ENCODE results near the gene ABHD18.
"Not testable (repeated sequence)": the region's sequence is repeated elsewhere in the genome, so short reads cannot be mapped to it uniquely, and the experiment has no call there.

ABHD18 gene

DNA sequence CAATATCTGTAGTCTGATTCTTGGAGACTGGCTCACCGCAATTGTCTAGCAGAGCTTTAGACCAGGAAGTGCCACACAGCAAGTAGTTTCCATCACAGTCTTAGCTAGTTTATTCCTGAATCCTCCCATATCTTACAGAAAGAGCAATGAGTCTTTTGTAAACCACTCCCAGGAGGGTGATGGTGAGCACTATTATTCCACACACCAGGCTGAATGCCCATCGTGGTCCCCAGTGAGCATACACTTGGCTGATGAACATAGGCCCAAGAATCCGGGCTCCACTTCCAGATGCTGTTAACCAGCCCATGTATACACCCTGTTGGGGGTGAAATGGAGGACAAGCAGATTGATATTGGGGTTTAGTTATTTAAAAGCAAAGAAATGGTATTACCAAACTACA, 44.7 kb upstream of the ABHD18 start:
- H3F3A ChIP-seq (ENCODE audit: insufficient read depth) = no peaks in the 10 kb centered on the region

DNA sequence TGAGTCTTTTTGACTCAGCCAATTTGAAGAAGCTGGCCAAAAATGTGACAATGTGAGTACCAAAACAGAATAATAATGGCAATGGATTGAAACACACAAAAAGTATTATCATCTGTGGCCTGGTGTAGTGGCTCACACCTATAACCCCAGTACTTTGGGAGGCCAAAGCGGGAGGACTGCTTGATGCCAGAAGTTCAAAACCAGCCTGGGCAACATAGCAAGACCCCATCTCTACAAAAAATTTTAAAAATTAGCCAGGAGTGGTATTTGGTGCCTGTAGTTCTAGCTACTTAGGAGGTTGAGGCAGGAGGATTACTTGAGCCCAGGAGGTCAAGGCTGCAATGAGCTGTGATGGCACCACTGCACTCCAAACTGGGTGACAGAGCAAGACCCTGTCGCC, 43.0 kb upstream of the ABHD18 start:
- Histone ChIP-seq H3K9ac (ENCODE audit: low read length) (no peak overlapping the region), H3K4me2 (ENCODE audit: low read depth, low read length, poor library complexity, severe bottlenecking) (no peak overlapping the region), H2AFZ (ENCODE audit: low read depth, low read length, severe bottlenecking) (no peak overlapping the region), H3K79me2 (ENCODE audit: insufficient read depth, low read length) (no peaks in the 10 kb centered on the region), H3K4me3 (ENCODE audit: insufficient read depth, low read length, poor library complexity, severe bottlenecking) (no peak overlapping the region), H4K20me1 (ENCODE audit: low read depth, low read length) (no peaks in the 10 kb centered on the region), H3K9me3 (ENCODE audit: insufficient read depth, low read length) (no peaks in the 10 kb centered on the region), H3K36me3 (ENCODE audit: low read length) (no peaks in the 10 kb centered on the region), H3K9me2 (replicated peaks; ENCODE audit: insufficient read depth, low read length) (no peaks in the 10 kb centered on the region), H3K27me3 (ENCODE audit: low read length) (no peaks in the 10 kb centered on the region), H3K27ac (ENCODE audit: low read depth, low read length) (no peak overlapping the region), H3F3A (ENCODE audit: insufficient read depth) (no peaks in the 10 kb centered on the region)
- TF ChIP-seq, protein P1, sequence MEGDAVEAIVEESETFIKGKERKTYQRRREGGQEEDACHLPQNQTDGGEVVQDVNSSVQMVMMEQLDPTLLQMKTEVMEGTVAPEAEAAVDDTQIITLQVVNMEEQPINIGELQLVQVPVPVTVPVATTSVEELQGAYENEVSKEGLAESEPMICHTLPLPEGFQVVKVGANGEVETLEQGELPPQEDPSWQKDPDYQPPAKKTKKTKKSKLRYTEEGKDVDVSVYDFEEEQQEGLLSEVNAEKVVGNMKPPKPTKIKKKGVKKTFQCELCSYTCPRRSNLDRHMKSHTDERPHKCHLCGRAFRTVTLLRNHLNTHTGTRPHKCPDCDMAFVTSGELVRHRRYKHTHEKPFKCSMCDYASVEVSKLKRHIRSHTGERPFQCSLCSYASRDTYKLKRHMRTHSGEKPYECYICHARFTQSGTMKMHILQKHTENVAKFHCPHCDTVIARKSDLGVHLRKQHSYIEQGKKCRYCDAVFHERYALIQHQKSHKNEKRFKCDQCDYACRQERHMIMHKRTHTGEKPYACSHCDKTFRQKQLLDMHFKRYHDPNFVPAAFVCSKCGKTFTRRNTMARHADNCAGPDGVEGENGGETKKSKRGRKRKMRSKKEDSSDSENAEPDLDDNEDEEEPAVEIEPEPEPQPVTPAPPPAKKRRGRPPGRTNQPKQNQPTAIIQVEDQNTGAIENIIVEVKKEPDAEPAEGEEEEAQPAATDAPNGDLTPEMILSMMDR (IDR thresholded peaks at IDR 0.05; ENCODE audit: insufficient read depth, low read length, poor library complexity, severe bottlenecking) = no peak
- TF ChIP-seq EZH2phosphoT487 (conservative IDR thresholded peaks at IDR 0.05; ENCODE audit: low read length) = no peak

More for the DNA sequence above, 44.7 kb upstream of the ABHD18 start:
- Histone ChIP-seq H3K9me3 (ENCODE audit: insufficient read depth, low read length) (no peaks in the 10 kb centered on the region), H3K9ac (ENCODE audit: low read length) (no peak overlapping the region), H4K20me1 (ENCODE audit: low read depth, low read length) (no peaks in the 10 kb centered on the region), H3K9me2 (replicated peaks; ENCODE audit: insufficient read depth, low read length) (no peaks in the 10 kb centered on the region), H3K27ac (ENCODE audit: low read depth, low read length) (no peak overlapping the region), H3K79me2 (ENCODE audit: insufficient read depth, low read length) (no peaks in the 10 kb centered on the region), H3K4me2 (ENCODE audit: low read depth, low read length, poor library complexity, severe bottlenecking) (no peak overlapping the region), H2AFZ (ENCODE audit: low read depth, low read length, severe bottlenecking) (no peak overlapping the region), H3K36me3 (ENCODE audit: low read length) (no peaks in the 10 kb centered on the region), H3K4me3 (ENCODE audit: insufficient read depth, low read length, poor library complexity, severe bottlenecking) (no peak overlapping the region), H3K27me3 (ENCODE audit: low read length) (no peaks in the 10 kb centered on the region)
- TF ChIP-seq EZH2phosphoT487 (conservative IDR thresholded peaks at IDR 0.05; ENCODE audit: low read length) = no peak
- TF ChIP-seq, protein P1 (IDR thresholded peaks at IDR 0.05; ENCODE audit: insufficient read depth, low read length, poor library complexity, severe bottlenecking) = no peak

DNA sequence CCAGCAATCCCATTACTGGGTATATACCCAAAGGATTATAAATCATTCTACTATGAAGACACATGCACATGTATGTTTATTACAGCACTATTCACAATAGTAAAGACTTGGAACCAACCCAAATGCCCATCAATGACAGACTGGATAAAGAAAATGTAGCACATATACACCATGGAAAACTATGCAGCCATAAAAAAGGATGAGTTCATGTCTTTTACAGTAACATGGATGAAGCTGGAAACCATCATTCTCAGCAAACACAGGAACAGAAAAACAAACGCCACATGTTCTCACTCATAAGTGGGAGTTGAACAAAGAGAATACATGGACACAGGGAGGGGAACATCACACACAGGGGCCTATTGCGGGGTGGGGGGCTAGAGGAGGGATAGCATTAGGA, 39.5 kb upstream of the ABHD18 start:
- not testable (repeated sequence) for H3K27ac ChIP-seq (ENCODE audit: low read depth, low read length); H3F3A ChIP-seq (ENCODE audit: insufficient read depth); H3K9me3 ChIP-seq (ENCODE audit: insufficient read depth, low read length); H2AFZ ChIP-seq (ENCODE audit: low read depth, low read length, severe bottlenecking); H3K9ac ChIP-seq (ENCODE audit: low read length); H3K36me3 ChIP-seq (ENCODE audit: low read length); H3K4me2 ChIP-seq (ENCODE audit: low read depth, low read length, poor library complexity, severe bottlenecking); H4K20me1 ChIP-seq (ENCODE audit: low read depth, low read length); H3K9me2 ChIP-seq (replicated peaks; ENCODE audit: insufficient read depth, low read length); H3K79me2 ChIP-seq (ENCODE audit: insufficient read depth, low read length); H3K27me3 ChIP-seq (ENCODE audit: low read length); H3K4me3 ChIP-seq (ENCODE audit: insufficient read depth, low read length, poor library complexity, severe bottlenecking)

- H4K20me1 ChIP-seq (ENCODE audit: low read depth, low read length) = no peaks in the 10 kb centered on the region
- H3K9me2 ChIP-seq (replicated peaks; ENCODE audit: insufficient read depth, low read length) = no peaks in the 10 kb centered on the region
- H3F3A ChIP-seq (ENCODE audit: insufficient read depth) = no peaks in the 10 kb centered on the region; the same call in 1 of the 2 replicates
- H3K27me3 ChIP-seq (ENCODE audit: low read length) = no peaks in the 10 kb centered on the region
- no peaks in the 10 kb centered on the region for H3K9me3 ChIP-seq (ENCODE audit: insufficient read depth, low read length)
- no peaks in the 10 kb centered on the region for H3K36me3 ChIP-seq (ENCODE audit: low read length)
- no peak overlapping the region for H3K27ac ChIP-seq (ENCODE audit: low read depth, low read length)
- H3K4me3 ChIP-seq (ENCODE audit: insufficient read depth, low read length, poor library complexity, severe bottlenecking) = no peak overlapping the region
- H3K4me2 ChIP-seq (ENCODE audit: low read depth, low read length, poor library complexity, severe bottlenecking) = no peak overlapping the region
- no peak for TF ChIP-seq EZH2phosphoT487 (conservative IDR thresholded peaks at IDR 0.05; ENCODE audit: low read length)
- TF ChIP-seq, protein P1 (IDR thresholded peaks at IDR 0.05; ENCODE audit: insufficient read depth, low read length, poor library complexity, severe bottlenecking) = no peak
- H3K79me2 ChIP-seq (ENCODE audit: insufficient read depth, low read length) = no peaks in the 10 kb centered on the region
- no peak overlapping the region for H3K9ac ChIP-seq (ENCODE audit: low read length)
- no peak overlapping the region for H2AFZ ChIP-seq (ENCODE audit: low read depth, low read length, severe bottlenecking)
Measured at GRCh38 chr4:127930175-127930574, 35.0 kb upstream of the ABHD18 start.

DNA sequence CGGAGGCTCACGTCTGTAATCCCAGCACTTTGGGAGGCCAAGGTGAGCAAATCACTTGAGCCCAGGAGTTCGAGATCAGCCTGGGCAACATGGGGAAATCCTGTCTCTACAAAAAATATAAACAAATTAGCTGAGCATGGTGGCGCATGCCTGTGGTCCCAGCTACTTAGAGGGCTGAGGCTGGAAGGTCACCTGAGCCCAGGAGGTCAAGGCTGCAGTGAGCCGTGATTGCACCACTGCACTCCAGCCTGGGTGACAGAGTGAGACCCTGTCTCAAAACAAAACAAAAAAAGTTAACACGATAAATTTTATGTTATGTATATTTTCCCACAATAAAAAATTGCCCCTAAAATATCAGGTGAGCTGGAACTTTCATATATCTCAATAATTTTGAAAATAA, 33.4 kb upstream of the ABHD18 start:
- H3K9me2 ChIP-seq (replicated peaks; ENCODE audit: insufficient read depth, low read length); H3F3A ChIP-seq (ENCODE audit: insufficient read depth); H3K27me3 ChIP-seq (ENCODE audit: low read length); H3K4me2 ChIP-seq (ENCODE audit: low read depth, low read length, poor library complexity, severe bottlenecking); H3K79me2 ChIP-seq (ENCODE audit: insufficient read depth, low read length); H3K9me3 ChIP-seq (ENCODE audit: insufficient read depth, low read length); H3K4me3 ChIP-seq (ENCODE audit: insufficient read depth, low read length, poor library complexity, severe bottlenecking); H4K20me1 ChIP-seq (ENCODE audit: low read depth, low read length); H3K27ac ChIP-seq (ENCODE audit: low read depth, low read length); H3K36me3 ChIP-seq (ENCODE audit: low read length); H3K9ac ChIP-seq (ENCODE audit: low read length); H2AFZ ChIP-seq (ENCODE audit: low read depth, low read length, severe bottlenecking): not testable (repeated sequence)

All from SU-DHL-6 (cell line).